SK-N-SH (cell line): ENCODE measurements around the gene TUBD1. TPM values are rescaled to one million over a fixed set of nuclear protein-coding genes. Genes with fewer than 3 reads are reported as not detected.
"Not testable (repeated sequence)": the region's sequence is repeated elsewhere in the genome, so short reads cannot be mapped to it uniquely, and the experiment has no call there.

ENCODE experiments used
- CTCF ChIA-PET: fragments of 300-600, 350-600 bp; formaldehyde crosslinking; extraction: SDS; loops from one replicate; lab custom pipeline; 2021; lab: Yijun Ruan, JAX
- POLR2A ChIA-PET: fragments of 350-600 bp; sonication (Branson Sonifier 250); formaldehyde crosslinking; extraction: SDS; loops from one replicate; lab custom pipeline; 2020; ENCODE audit warnings: antibody characterized with exemption, inconsistent platforms; lab: Yijun Ruan, JAX
- DNase-seq: peaks from one replicate; pipeline ENCODE4 v3.0.0; 2012
- H2AFZ ChIP-seq: fragments of 200-600 bp; sonication (generic); 2 replicates; pipeline ENCODE4 v1.8.1; 2016; ENCODE audit warnings: antibody characterized with exemption, mild to moderate bottlenecking, low read depth
- H3F3A ChIP-seq: fragments of 200-600 bp; sonication (generic); replicated peaks from 2 replicates; pipeline ENCODE3; 2016; ENCODE audit warnings: antibody characterized with exemption, mild to moderate bottlenecking; ENCODE audit not compliant: insufficient read depth
- H3K27ac ChIP-seq, 2 experiments: fragments of 200-500 bp in 1 of 2; fragments of 200-600 bp in 1 of 2; sonication (Bioruptor generic) in 1 of 2; sonication (generic), shearing (Covaris generic) in 1 of 2; 2 replicates each; pipeline versions ENCODE4 v1.5.1 to v1.6.1; 2014 to 2016; ENCODE audit warnings: low read depth in 2 of 2, inconsistent platforms in 1 of 2, low read length in 1 of 2, mild to moderate bottlenecking in 1 of 2, mixed read lengths in 1 of 2
- H3K27me3 ChIP-seq: fragments of 200-600 bp; sonication (generic), shearing (Covaris generic); 2 replicates; pipeline ENCODE4 v1.6.1; 2016; ENCODE audit warnings: mixed run types; ENCODE audit not compliant: insufficient read depth
- H3K36me3 ChIP-seq, 2 experiments: fragments of 200-500 bp in 1 of 2; fragments of 200-600 bp in 1 of 2; sonication (Bioruptor generic) in 1 of 2; sonication (generic) in 1 of 2; replicated peaks in 1 of 2; 2 replicates each; pipeline versions ENCODE3 to v1.5.1; 2014 to 2016; ENCODE audit warnings: low read length in 1 of 2, mild to moderate bottlenecking in 1 of 2; ENCODE audit not compliant: insufficient read depth in 2 of 2, control insufficient read depth in 1 of 2
- H3K4me1 ChIP-seq, 2 experiments: fragments of 200-500 bp in 1 of 2; fragments of 200-600 bp in 1 of 2; sonication (Bioruptor generic) in 1 of 2; sonication (generic), shearing (Covaris generic) in 1 of 2; 2 replicates each; pipeline versions ENCODE4 v1.5.1 to v1.6.1; 2014 to 2016; ENCODE audit warnings: low read depth in 1 of 2, low read length in 1 of 2, mixed run types in 1 of 2; ENCODE audit not compliant: insufficient read depth in 2 of 2, control insufficient read depth in 1 of 2
- H3K4me2 ChIP-seq: fragments of 200-600 bp; sonication (generic), shearing (Covaris generic); 2 replicates; pipeline ENCODE4 v1.6.1; 2017; ENCODE audit warnings: mixed run types
- H3K4me3 ChIP-seq, 2 experiments: fragments of 200-500 bp in 1 of 2; fragments of 200-600 bp in 1 of 2; sonication (Bioruptor generic) in 1 of 2; sonication (generic), shearing (Covaris generic) in 1 of 2; 2 replicates each; pipeline versions ENCODE4 v1.5.1 to v1.8.1; 2014 to 2016; ENCODE audit warnings: low read depth in 2 of 2, inconsistent platforms in 1 of 2, low read length in 1 of 2, mild to moderate bottlenecking in 1 of 2, mixed read lengths in 1 of 2, moderate library complexity in 1 of 2
- H3K79me2 ChIP-seq: fragments of 200-600 bp; sonication (generic); 2 replicates; pipeline ENCODE4 v1.8.1; 2017; ENCODE audit warnings: mild to moderate bottlenecking; ENCODE audit not compliant: insufficient read depth
- H3K9ac ChIP-seq: fragments of 200-600 bp; sonication (generic); 2 replicates; pipeline ENCODE4 v1.6.1; 2017; ENCODE audit warnings: mixed run types
- H3K9me2 ChIP-seq: fragments of 200-600 bp; sonication (generic); 2 replicates; pipeline ENCODE4 v1.6.1; 2017; ENCODE audit warnings: mixed run types
- H3K9me3 ChIP-seq: fragments of 200-600 bp; sonication (generic); 2 replicates; pipeline ENCODE4 v1.6.1; 2017; ENCODE audit warnings: mixed run types, mild to moderate bottlenecking, moderate library complexity
- H4K20me1 ChIP-seq: fragments of 200-600 bp; sonication (generic); 2 replicates; pipeline ENCODE4 v1.6.1; 2017; ENCODE audit warnings: mild to moderate bottlenecking, mixed run types; ENCODE audit not compliant: insufficient read depth
- CHD2 ChIP-seq: fragments of 150-350 bp; IDR thresholded peaks from 2 replicates; pipeline ENCODE4 v1.6.1; 2018; ENCODE audit warnings: low read length; ENCODE audit not compliant: partially characterized antibody
- CTCF ChIP-seq: fragments of 200-600 bp; sonication (generic); IDR thresholded peaks from 2 replicates; pipeline ENCODE4 v1.6.1; 2017; ENCODE audit warnings: antibody characterized with exemption, mild to moderate bottlenecking, moderate library complexity
- ELF1 ChIP-seq: IDR thresholded peaks from 2 replicates; pipeline ENCODE4 v1.4.0; 2012
- FOSL2 ChIP-seq: IDR thresholded peaks from 2 replicates; pipeline ENCODE4 v1.4.0; 2012; ENCODE audit warnings: low read depth, mild to moderate bottlenecking, moderate library complexity, borderline replicate concordance
- FOXJ3 ChIP-seq: sonication (generic); formaldehyde crosslinking; IDR thresholded peaks from 2 replicates; pipeline ENCODE4 v1.5.1; 2020; ENCODE audit warnings: mild to moderate bottlenecking, missing genetic modification reagents
- FOXM1 ChIP-seq: IDR thresholded peaks from 2 replicates; pipeline ENCODE4 v1.4.0; 2012; ENCODE audit warnings: low read depth, mild to moderate bottlenecking
- GATA2 ChIP-seq: sonication (generic); formaldehyde crosslinking; IDR thresholded peaks from 2 replicates; pipeline ENCODE4 v1.5.0; 2020; ENCODE audit warnings: mild to moderate bottlenecking, missing genetic modification reagents
- JUND ChIP-seq: IDR thresholded peaks from 2 replicates; pipeline ENCODE4 v1.4.0; 2012
- POLR2AphosphoS5 ChIP-seq: IDR thresholded peaks from 2 replicates; pipeline ENCODE4 v1.6.1; 2012; ENCODE audit warnings: low read depth, low read length
- RAD21 ChIP-seq: IDR thresholded peaks from 2 replicates; pipeline ENCODE4 v1.6.1; 2012; ENCODE audit warnings: mild to moderate bottlenecking, low read length
- RXRA ChIP-seq: IDR thresholded peaks from 2 replicates; pipeline ENCODE4 v1.4.0; 2012; ENCODE audit warnings: low read depth, mild to moderate bottlenecking, borderline replicate concordance
- SIN3A ChIP-seq: IDR thresholded peaks from 2 replicates; pipeline ENCODE4 v1.6.1; 2012; ENCODE audit warnings: low read depth, mild to moderate bottlenecking, low read length, moderate library complexity, borderline replicate concordance
- YY1 ChIP-seq: IDR thresholded peaks from 2 replicates; pipeline ENCODE4 v1.4.0; 2012; ENCODE audit warnings: low read depth, mild to moderate bottlenecking
- whole genome bisulfite sequencing: methylation state at CpG from one replicate; pipeline ENCODE4 v1.1.6; 2017; ENCODE audit warnings: low lambda C conversion rate; 5-methylcytosine and 5-hydroxymethylcytosine counted together
- polyA plus RNA-seq, 3 experiments: library from polyadenylated mRNA; depleted of rRNA; stranded (reverse); fragments of >200 nt; gene quantifications; 2 replicates each; pipeline ENCODE4 v1.2.3, GENCODE V29; 2012
- TF ChIP-seq, protein P1 (sequence below): IDR thresholded peaks from 2 replicates; pipeline ENCODE4 v1.4.0; 2012; ENCODE audit warnings: low read depth
- TF ChIP-seq, protein P2 (sequence below): IDR thresholded peaks from 2 replicates; pipeline ENCODE4 v1.4.0; 2012; ENCODE audit warnings: low read depth, borderline replicate concordance
- TF ChIP-seq, protein P3 (sequence below): fragments of 150-350 bp; IDR thresholded peaks from 2 replicates; pipeline ENCODE4 v1.6.1; 2017; ENCODE audit warnings: antibody characterized with exemption, low read length, low read depth, borderline replicate concordance
- TF ChIP-seq, protein P4 (sequence below): IDR thresholded peaks from 2 replicates; pipeline ENCODE4 v1.6.1; 2012; ENCODE audit warnings: mild to moderate bottlenecking, low read depth, low read length, moderate library complexity

Gene TUBD1
- polyA plus RNA-seq, 1 of the 3 experiments (the other 2 are of a cell fraction), result 3.2 TPM

DNA sequence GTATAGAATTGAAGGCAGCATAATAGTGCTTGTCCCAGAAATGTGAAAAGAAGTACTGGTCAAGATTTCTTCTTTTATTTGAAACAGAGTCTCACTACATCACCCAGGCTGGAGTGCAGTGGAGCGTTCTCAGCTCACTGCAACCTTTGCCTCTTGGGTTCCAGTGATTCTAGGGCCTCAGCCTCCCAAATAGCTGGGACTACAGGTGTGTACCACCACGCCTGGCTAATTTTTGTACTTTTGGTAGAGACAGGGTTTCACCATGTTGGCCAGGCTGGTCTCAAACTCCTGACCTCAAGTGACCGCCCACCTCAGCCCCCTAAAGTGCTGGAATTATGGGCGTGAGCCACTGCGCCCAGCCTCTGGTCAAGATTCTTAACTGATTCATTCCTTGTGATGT lies 27.9 kb upstream of the TUBD1 start:
- H3K79me2 ChIP-seq, H3K27me3 ChIP-seq, H3K9me3 ChIP-seq, H3F3A ChIP-seq, H3K4me1 ChIP-seq, H4K20me1 ChIP-seq, H2AFZ ChIP-seq, H3K27ac ChIP-seq, H3K9me2 ChIP-seq, H3K9ac ChIP-seq, H3K4me3 ChIP-seq, DNase-seq, H3K4me2 ChIP-seq, POLR2A ChIA-PET: not testable (repeated sequence)
- H3K36me3 ChIP-seq, result peaks cover 24 to 74% of the 10 kb centered on the region in 2 experiments
- CTCF ChIA-PET, result interaction anchor here (0.7 to 2.7 kb wide), 2 partner anchors 117 to 167 kb away, joined by 3 to 8 read pairs; no protein-coding TSS in a partner anchor
- WGBS, result 98% methylated on average over 5 of the region's 5 CpGs

- H3K4me3 ChIP-seq, result no peak overlapping the region
- H3K27ac ChIP-seq, result no peak overlapping the region
- H3K79me2 ChIP-seq, result no peaks in the 10 kb centered on the region; the same call in 1 of the 2 replicates
- H3K27me3 ChIP-seq, result no peaks in the 10 kb centered on the region
- TF ChIP-seq CHD2, result no peak
- TF ChIP-seq, protein P1, sequence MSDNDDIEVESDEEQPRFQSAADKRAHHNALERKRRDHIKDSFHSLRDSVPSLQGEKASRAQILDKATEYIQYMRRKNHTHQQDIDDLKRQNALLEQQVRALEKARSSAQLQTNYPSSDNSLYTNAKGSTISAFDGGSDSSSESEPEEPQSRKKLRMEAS, result no peak
- TF ChIP-seq, protein P2, sequence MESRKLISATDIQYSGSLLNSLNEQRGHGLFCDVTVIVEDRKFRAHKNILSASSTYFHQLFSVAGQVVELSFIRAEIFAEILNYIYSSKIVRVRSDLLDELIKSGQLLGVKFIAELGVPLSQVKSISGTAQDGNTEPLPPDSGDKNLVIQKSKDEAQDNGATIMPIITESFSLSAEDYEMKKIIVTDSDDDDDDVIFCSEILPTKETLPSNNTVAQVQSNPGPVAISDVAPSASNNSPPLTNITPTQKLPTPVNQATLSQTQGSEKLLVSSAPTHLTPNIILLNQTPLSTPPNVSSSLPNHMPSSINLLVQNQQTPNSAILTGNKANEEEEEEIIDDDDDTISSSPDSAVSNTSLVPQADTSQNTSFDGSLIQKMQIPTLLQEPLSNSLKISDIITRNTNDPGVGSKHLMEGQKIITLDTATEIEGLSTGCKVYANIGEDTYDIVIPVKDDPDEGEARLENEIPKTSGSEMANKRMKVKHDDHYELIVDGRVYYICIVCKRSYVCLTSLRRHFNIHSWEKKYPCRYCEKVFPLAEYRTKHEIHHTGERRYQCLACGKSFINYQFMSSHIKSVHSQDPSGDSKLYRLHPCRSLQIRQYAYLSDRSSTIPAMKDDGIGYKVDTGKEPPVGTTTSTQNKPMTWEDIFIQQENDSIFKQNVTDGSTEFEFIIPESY, result no peak
- TF ChIP-seq RAD21, result no peak
- no peak for TF ChIP-seq GATA2 (CRISPR knock-in tag)
- no peak for TF ChIP-seq FOXJ3
- TF ChIP-seq, protein P3, sequence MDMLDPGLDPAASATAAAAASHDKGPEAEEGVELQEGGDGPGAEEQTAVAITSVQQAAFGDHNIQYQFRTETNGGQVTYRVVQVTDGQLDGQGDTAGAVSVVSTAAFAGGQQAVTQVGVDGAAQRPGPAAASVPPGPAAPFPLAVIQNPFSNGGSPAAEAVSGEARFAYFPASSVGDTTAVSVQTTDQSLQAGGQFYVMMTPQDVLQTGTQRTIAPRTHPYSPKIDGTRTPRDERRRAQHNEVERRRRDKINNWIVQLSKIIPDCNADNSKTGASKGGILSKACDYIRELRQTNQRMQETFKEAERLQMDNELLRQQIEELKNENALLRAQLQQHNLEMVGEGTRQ, result no peak
- TF ChIP-seq SIN3A, result no peak
- TF ChIP-seq FOSL2, result no peak
- no peak for TF ChIP-seq RXRA
- TF ChIP-seq ELF1, result no peak
- TF ChIP-seq POLR2AphosphoS5, result no peak
- TF ChIP-seq CTCF, result no peak
- TF ChIP-seq, protein P4, sequence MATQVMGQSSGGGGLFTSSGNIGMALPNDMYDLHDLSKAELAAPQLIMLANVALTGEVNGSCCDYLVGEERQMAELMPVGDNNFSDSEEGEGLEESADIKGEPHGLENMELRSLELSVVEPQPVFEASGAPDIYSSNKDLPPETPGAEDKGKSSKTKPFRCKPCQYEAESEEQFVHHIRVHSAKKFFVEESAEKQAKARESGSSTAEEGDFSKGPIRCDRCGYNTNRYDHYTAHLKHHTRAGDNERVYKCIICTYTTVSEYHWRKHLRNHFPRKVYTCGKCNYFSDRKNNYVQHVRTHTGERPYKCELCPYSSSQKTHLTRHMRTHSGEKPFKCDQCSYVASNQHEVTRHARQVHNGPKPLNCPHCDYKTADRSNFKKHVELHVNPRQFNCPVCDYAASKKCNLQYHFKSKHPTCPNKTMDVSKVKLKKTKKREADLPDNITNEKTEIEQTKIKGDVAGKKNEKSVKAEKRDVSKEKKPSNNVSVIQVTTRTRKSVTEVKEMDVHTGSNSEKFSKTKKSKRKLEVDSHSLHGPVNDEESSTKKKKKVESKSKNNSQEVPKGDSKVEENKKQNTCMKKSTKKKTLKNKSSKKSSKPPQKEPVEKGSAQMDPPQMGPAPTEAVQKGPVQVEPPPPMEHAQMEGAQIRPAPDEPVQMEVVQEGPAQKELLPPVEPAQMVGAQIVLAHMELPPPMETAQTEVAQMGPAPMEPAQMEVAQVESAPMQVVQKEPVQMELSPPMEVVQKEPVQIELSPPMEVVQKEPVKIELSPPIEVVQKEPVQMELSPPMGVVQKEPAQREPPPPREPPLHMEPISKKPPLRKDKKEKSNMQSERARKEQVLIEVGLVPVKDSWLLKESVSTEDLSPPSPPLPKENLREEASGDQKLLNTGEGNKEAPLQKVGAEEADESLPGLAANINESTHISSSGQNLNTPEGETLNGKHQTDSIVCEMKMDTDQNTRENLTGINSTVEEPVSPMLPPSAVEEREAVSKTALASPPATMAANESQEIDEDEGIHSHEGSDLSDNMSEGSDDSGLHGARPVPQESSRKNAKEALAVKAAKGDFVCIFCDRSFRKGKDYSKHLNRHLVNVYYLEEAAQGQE, result no peak
- TF ChIP-seq JUND, result no peak
- TF ChIP-seq FOXM1, result no peak
- TF ChIP-seq YY1, result no peak
- no peak overlapping the region for H2AFZ ChIP-seq
- peaks cover 22% of the 10 kb centered on the region for H3F3A ChIP-seq
- H3K9me3 ChIP-seq, result no peaks in the 10 kb centered on the region
- H3K9me2 ChIP-seq, result no peaks in the 10 kb centered on the region
- no peak overlapping the region for H3K4me2 ChIP-seq
- POLR2A ChIA-PET, result no interaction called here
- peaks cover 41 to 78% of the 10 kb centered on the region in 2 experiments for H3K36me3 ChIP-seq
- no peaks in the 10 kb centered on the region for H3K4me1 ChIP-seq
- H4K20me1 ChIP-seq, result no peaks in the 10 kb centered on the region
- H3K9ac ChIP-seq, result no peak overlapping the region
- CTCF ChIA-PET, result interaction anchor here (1.1 to 8.1 kb wide), 3 partner anchors 121 to 134 kb away, joined by 3 to 129 read pairs (median 10); no protein-coding TSS in a partner anchor
- DNase-seq, result no peak
These were observed 23.7 kb upstream of the TUBD1 start for GRCh38 chr17:59916446-59916845.
